ENCODE measurements around the gene TUB. TPM values are rescaled to one million over a fixed set of nuclear protein-coding genes. Genes with fewer than 3 reads are reported as not detected.

Gene TUB
- total RNA-seq, 1 experiment from 2014 or later, result under 0.01 TPM

GRCh38 chr11:8107642-8108041 is 26.6 kb downstream of the TUB start:
- DNase-seq (ENCODE audit: low read depth), result no peak

DNA sequence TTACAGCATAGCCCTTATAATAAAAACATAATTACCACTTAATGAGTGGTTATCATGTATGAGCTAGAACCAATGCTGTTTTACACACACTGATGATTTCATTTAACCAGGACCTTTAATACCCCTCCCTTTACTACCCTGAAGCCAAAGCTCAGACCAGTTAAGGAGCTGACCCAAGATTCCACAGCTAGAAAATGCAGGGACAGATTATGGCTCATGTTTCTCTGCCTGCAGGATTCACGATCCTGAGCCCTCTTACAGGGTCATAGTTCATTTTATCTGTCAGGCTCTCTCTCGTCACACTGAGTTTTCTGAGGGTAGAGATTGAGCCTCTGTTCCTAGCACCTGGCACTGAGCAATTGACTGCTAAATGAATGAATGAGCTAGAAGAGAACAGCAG is 27.4 kb downstream of the TUB start:
- no peak for DNase-seq (ENCODE audit: low read depth)

DNA sequence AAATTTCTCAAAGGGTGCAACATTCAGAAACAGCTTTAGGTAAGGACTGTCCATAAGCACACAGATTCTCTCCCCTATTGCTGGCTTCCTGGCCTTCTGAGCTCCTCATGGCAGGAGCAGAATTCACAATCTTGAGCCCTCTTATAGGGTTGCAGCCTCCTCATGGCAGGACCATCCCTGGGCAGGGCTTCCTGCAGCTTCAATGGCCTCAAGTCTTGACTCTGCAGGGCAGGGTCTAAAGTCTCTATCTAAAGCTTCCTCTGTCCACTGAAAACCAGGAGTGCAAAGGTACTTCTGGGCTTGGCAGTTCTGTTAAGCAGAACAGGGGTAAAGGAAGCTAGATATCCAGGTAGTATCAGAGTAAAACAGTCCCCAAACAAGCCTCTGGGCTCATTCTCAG is 28.7 kb downstream of the TUB start:
- no peak for DNase-seq (ENCODE audit: low read depth)

DNA sequence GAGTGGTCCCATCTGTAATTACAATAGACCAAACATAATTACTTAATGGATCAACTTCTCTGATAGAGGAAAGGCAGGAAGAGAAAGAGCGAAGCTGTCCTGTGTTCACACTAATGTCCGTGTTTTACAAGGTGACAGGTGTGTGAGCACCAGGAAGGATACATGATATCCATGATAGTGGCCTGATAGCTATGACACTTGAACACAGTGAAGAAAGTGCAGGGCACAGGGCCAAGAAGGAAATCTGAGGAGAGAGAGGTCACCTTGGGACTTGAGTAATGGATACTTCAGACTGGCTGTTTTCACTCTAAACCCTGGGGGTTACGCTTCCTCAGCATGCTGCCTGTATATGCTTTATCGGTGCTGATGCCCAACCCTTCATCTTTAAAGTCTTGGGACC is 29.4 kb downstream of the TUB start:
- DNase-seq (ENCODE audit: low read depth), result no peak

DNA sequence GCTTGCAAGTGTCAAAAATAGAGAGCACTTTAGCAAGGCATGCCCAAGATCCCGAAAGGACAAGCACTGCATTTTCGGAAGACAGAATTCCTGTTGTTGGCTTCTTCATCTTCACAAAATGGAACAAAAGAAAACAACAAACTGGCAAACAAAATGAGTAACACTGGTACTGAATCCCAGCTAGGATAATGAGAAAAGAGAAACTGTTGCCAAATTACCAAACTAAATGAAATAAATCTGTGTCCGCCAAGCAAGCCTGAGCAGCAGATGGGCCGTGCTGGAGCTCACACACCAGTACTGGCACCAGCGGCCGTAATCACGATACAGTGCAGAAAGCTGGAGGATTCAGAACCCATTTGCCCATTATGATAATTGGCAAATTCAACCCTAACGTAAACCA is 30.6 kb downstream of the TUB start:
- no peak for DNase-seq (ENCODE audit: low read depth)

- no peak for DNase-seq (ENCODE audit: low read depth)
Measured at GRCh38 chr11:8122173-8122764, 41.3 kb downstream of the TUB start.

DNA sequence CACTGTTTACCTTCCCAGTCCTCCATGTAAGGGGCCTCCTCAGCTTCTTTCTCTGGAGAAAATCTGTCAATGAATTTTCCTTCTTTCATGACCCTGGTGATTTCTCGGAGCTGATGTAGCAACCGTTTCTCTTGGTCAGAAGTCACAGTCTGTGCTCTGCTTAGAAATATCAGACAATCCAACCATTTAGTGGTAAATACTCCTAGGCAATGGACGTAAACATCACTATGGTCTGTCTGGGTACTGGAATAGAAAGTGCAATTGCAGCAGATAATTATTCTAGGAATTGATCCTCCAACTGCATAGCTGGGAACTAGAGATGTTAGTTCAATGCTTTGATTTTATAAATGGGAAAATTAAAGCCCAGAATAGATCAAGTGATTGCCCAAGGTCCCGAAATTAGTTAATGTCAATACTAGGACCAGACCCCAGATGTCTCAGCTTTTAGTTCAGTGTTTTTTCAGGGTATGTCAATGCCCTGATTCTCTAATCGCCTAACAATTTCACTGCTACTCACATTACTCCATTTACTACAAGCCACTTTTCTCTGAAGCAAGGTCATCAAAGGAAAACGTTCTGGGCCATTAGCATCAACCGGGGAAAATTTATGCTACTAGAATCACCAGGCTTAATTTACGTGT is 45.8 kb downstream of the TUB start:
- no peak for DNase-seq (ENCODE audit: low read depth)

DNA sequence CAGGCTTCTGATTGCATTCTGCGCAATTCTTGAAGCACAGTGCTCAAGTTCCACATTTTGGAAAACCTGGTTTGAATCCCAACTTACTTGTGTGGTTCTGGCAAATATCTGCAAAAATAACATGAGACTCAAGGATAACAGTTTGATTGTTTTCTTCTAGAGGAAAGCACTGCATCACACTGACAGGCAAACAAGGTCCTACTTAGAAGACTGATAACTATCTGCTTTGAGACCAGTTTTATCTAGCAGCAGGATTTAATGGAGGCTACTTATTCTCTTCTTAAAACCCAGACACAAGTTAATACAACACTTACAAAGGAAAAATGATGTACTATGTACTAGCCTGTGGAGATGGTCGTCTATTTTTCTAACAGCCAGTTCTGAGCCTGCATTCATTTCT is 46.4 kb downstream of the TUB start:
- no peak for DNase-seq (ENCODE audit: low read depth)

DNA sequence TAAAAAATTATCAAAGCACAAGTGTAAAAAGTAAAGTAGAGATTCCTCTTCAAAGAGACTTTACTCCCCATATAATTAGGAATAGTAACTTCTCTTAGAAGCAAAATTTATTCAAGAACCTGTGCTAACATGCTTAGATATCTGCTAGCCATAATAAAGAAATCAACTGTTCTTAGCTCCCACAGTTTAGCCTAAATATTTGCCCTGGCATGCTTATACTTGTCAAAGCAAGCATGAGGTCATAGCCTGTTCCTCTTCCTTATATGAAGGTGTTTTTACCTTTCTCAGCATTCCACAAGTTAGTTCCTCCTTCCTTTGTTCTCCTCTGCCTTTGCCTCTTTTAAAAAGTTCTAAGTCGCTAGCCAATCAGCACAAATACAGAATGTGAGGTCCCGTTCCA is 57.5 kb downstream of the TUB start:
- no peak for DNase-seq (ENCODE audit: low read depth)

- no peak for DNase-seq (ENCODE audit: low read depth)
Measured at GRCh38 chr11:8149726-8150125, 68.7 kb downstream of the TUB start.

Other genes starting within 250 kb of the TUB start
- gene OR10A6, start 149.9 kb upstream of the TUB start, total RNA-seq (2014; rRNA removed; shearing (Covaris generic)), result not detected in 2 replicates
- gene OR10A3, start 139.5 kb upstream of the TUB start, total RNA-seq (2014; rRNA removed; shearing (Covaris generic)), result not detected in 2 replicates
- gene NLRP10, start 115.8 kb upstream of the TUB start, total RNA-seq (2014; rRNA removed; shearing (Covaris generic)), result not detected in 2 replicates
- 207 and 216 TPM in 2 replicates for gene EIF3F, start 93.9 kb upstream of the TUB start, total RNA-seq (2014; rRNA removed; shearing (Covaris generic))
- gene RIC3, start 87.8 kb downstream of the TUB start, total RNA-seq (2014; rRNA removed; shearing (Covaris generic)), result not detected in 2 replicates
- gene LMO1, start 182.7 kb downstream of the TUB start, total RNA-seq (2014; rRNA removed; shearing (Covaris generic)), result not detected in 2 replicates